NCI-H226 (cell line): ENCODE data around the gene SLC7A6.

Source experiments
- DNase-seq: peaks from one replicate; pipeline ENCODE4 v3.0.0-alpha.2; 2015

SLC7A6 gene

DNA sequence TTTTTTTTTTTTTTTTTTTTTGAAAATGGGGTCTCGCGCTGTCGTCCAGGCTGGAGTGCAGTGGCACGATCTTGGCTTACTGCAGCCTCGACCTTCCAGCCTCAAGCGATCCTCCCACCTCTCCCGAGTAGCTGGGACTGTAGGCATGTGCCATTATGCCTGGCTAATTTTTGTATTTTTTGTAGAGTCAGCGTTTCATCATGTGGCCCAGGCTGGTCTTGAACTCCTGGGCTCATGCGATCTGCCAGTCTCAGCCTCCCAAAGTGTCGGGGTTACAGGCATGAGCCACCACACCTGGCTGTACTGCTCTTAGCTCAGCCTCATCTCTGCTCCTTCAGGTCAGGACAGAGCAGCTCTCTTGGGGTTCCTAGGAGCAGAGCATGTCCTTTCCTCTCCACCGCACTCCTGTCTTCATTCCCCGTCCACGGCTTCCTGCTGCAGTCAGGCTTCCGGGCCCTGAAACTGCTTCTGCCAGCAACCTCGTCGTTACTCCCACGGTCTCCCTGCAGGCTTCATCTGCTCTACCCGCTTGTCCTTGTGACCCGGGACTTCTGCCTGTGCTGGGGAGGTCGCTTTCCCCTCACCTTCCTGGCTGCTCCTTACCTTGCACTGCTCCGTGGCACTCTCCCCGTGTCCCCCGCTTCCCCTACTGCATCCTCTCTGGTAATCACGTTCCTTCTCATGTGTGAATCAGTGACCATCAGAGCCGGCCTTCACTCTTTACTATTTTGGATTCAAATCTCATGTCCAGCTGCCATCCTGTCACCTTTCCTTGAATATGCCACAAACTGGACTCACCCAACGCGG, 84.5 kb downstream of the SLC7A6 start:
- no peak for DNase-seq

DNA sequence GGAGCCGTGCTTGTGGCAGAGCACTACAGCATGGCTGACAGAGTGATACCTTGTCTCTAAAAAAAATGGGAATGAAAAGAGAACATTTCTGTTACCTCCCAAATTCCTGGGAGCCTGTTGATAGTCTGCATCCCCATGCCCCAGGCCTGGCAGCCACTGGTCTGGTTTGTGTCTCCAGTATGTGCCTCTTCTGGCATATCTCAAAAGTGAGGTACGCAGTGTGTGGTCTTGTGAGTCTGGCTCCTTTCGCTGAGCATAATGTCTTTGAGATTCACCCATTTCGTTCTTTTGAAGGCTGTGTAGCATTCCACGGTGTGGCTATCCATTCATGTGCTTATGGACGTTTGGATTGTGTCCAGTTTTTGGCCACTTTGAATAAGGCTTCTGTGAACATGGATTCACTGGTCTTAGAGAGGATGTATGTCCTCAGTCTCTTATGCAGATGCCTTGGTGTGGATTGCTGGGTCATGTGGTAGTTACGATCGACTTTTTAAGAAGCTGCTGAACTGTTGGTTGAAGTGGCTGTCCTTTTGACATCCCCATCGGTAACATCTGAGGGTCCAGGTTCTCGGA, 85.6 kb downstream of the SLC7A6 start:
- no peak for DNase-seq

DNA sequence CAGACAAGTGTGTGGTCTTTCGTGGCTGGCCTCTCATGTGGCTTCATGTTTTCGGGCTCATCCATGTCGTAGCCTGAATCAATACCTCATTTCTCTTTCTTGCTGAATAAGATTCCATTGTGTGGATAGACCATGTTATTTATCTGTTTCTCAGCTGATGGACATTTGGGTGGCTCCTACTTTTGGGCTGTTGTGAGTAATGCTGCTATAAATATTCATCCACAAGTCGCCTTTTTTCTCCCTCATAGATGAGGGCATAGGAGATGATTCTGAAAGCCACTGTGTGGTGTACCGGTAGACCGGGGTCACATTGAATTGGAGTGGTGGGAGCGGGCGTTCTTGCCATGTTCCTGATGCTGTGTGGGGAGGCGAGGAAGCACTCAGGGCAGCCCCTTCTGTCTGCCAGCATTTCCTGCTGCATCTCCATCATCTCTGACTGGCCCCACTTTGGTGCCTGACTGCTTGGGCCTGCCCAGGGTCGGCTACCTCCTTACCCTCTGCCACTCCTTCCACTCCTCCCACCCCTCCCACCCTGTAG, 86.6 kb downstream of the SLC7A6 start:
- DNase-seq, result no peak
